Lung (tissue), 12 donors: ENCODE data around the gene CNTNAP5. TPM values are rescaled to one million over a fixed set of nuclear protein-coding genes. Genes with fewer than 3 reads are reported as not detected.
A peak's percentile ranks its signal among the peaks of the same experiment; 100 is the strongest.

Source experiments
- ATAC-seq: fragments of 200-7000 bp; cut with Tn5 transposase; one replicate; pipeline ENCODE4 v1.9.1; 2020; ENCODE audit warnings: moderate number of reproducible peaks; ENCODE audit not compliant: insufficient read depth, low FRiP score
- DNase-seq, 3 donors: peaks; one replicate each; pipeline ENCODE4 v3.0.0-alpha.2; 2013 to 2017
- H3K27ac ChIP-seq, 2 donors: one replicate each; pipeline ENCODE4 v1.5.1; 2013; ENCODE audit warnings: mild to moderate bottlenecking in 2 of 2, moderate library complexity in 2 of 2, control low read depth in 1 of 2, inconsistent platforms in 1 of 2, low read depth in 1 of 2, low read length in 1 of 2
- H3K27me3 ChIP-seq, 3 donors: one replicate each; pipeline ENCODE4 v1.5.1; 2013; ENCODE audit warnings: low read length in 2 of 3; ENCODE audit not compliant: control insufficient read depth in 3 of 3, insufficient read depth in 3 of 3
- H3K36me3 ChIP-seq, 4 donors: one replicate each; pipeline ENCODE4 v1.5.1; 2013; ENCODE audit warnings: low read length in 4 of 4, mild to moderate bottlenecking in 1 of 4, moderate library complexity in 1 of 4; ENCODE audit not compliant: control insufficient read depth in 4 of 4, insufficient read depth in 4 of 4
- H3K4me1 ChIP-seq, 5 donors: one replicate each; pipeline ENCODE4 v1.5.1; 2013; ENCODE audit warnings: low read length in 5 of 5, mild to moderate bottlenecking in 2 of 5, moderate library complexity in 1 of 5; ENCODE audit not compliant: control insufficient read depth in 5 of 5, insufficient read depth in 5 of 5
- H3K4me3 ChIP-seq: one replicate; pipeline ENCODE4 v1.5.1; 2013; ENCODE audit warnings: mild to moderate bottlenecking, control low read depth, moderate library complexity
- H3K9ac ChIP-seq, 2 donors: one replicate each; pipeline ENCODE4 v1.5.1; 2013; ENCODE audit warnings: low read length in 2 of 2, control low read depth in 1 of 2; ENCODE audit not compliant: insufficient read depth in 1 of 2
- H3K9me3 ChIP-seq, 4 donors: one replicate each; pipeline ENCODE4 v1.5.1; 2013; ENCODE audit warnings: low read length in 3 of 4, mild to moderate bottlenecking in 1 of 4, moderate library complexity in 1 of 4; ENCODE audit not compliant: control insufficient read depth in 4 of 4, insufficient read depth in 3 of 4
- CTCF ChIP-seq: IDR thresholded peaks from 2 replicates; pipeline ENCODE4 v1.5.1; 2012; ENCODE audit warnings: mild to moderate bottlenecking; ENCODE audit errors: control extremely low read depth, extremely low read depth
- WGBS, 2 donors: extraction: QIAGEN DNeasy Blood & Tissue Kit; methylation state at CpG; one replicate each; pipeline ENCODE4 v1.1.7; 2013; 5-methylcytosine and 5-hydroxymethylcytosine counted together
- polyA plus RNA-seq, 2 donors: library from polyadenylated mRNA; stranded (reverse); fragments of 200-250 nt; gene quantifications; one replicate each; pipeline ENCODE4 v1.2.1, GENCODE V29; 2013
- total RNA-seq, 2 donors: library from RNA; depleted of rRNA in 1 of 2; stranded (reverse); fragments of >200 nt in 1 of 2; gene quantifications; one replicate each; pipeline ENCODE4 v1.2.1, GENCODE V29; 2014 to 2021
- donor health status: control.
- donor health status: control.
- donor health status: Bipolar disorder and iron deficiency.
- donor health status: healthy.
- donor health status: DM: yes; HTN: yes; CAD: no.

The CNTNAP5 gene
- total and polyA plus RNA-seq, 4 donors, result 0.03 to 0.06 TPM; not detected in 2

- no peak for TF ChIP-seq CTCF
- Histone ChIP-seq H3K4me3 (no peak overlapping the region), H3K9me3 (peaks cover 0 to 6% (median 0%) of the 10 kb centered on the region in 4 donors), H3K4me1 (no peaks in the 10 kb centered on the region), H3K36me3 (no peaks in the 10 kb centered on the region), H3K27ac (no peak overlapping the region), H3K9ac (no peak overlapping the region), H3K27me3 (no peaks in the 10 kb centered on the region)
- no peak for ATAC-seq
- WGBS, 2 donors, result 81 to 91% methylated on average over 10 of the region's 10 CpGs
- DNase-seq, result no peak
These were observed 256.5 kb downstream of the CNTNAP5 start for GRCh38 chr2:124281541-124281940.

- Histone ChIP-seq H3K36me3 (no peaks in the 10 kb centered on the region), H3K27ac (no peak overlapping the region), H3K27me3 (no peaks in the 10 kb centered on the region), H3K4me3 (no peak overlapping the region), H3K4me1 (no peaks in the 10 kb centered on the region), H3K9me3 (peaks cover 0 to 6% (median 0%) of the 10 kb centered on the region in 4 donors), H3K9ac (no peak overlapping the region)
- ATAC-seq (no peak), DNase-seq (peak; percentile 16 to 24 (median 19))
- no peak for TF ChIP-seq CTCF
These were observed 258.0 kb downstream of the CNTNAP5 start for GRCh38 chr2:124283096-124283495.

GRCh38 chr2:124286089-124286783, 261.1 kb downstream of the CNTNAP5 start:
- H3K9ac ChIP-seq, result no peak overlapping the region
- no peak overlapping the region for H3K27ac ChIP-seq
- no peak for ATAC-seq
- TF ChIP-seq CTCF, result no peak
- no peak overlapping the region for H3K4me3 ChIP-seq
- H3K36me3 ChIP-seq, result no peaks in the 10 kb centered on the region
- no peak for DNase-seq
- no peaks in the 10 kb centered on the region for H3K4me1 ChIP-seq
- H3K27me3 ChIP-seq, result no peaks in the 10 kb centered on the region
- WGBS, 2 donors, result 87 to 89% methylated on average over 7 of the region's 7 CpGs
- peaks cover 0 to 6% (median 0%) of the 10 kb centered on the region in 4 donors for H3K9me3 ChIP-seq

GRCh38 chr2:124289060-124289459, 264.0 kb downstream of the CNTNAP5 start:
- Histone ChIP-seq H3K4me3 (no peak overlapping the region), H3K27ac (no peak overlapping the region), H3K36me3 (no peaks in the 10 kb centered on the region), H3K4me1 (no peaks in the 10 kb centered on the region), H3K27me3 (no peaks in the 10 kb centered on the region), H3K9ac (no peak overlapping the region), H3K9me3 (peaks cover 0 to 3% (median 0%) of the 10 kb centered on the region in 4 donors)
- WGBS, 2 donors, result 54 to 59% methylated on average over 1 of the region's 1 CpG
- no peak for ATAC-seq
- DNase-seq, result no peak
- TF ChIP-seq CTCF, result no peak
